Adrenal gland (tissue), 5 donors: ENCODE data around the gene PPTC7.

Experiments used
- CTCF ChIP-seq, 6 experiments: fragments of 450-650 bp in 4 of 6; fragments of 200-600 bp in 2 of 6; sonication (generic) in 1 of 6; IDR thresholded peaks; 1 replicate in 5 of 6; 2 replicates in 1 of 6; pipeline versions ENCODE4 v1.5.1 to v1.8.0; 2016 to 2021; ENCODE audit warnings: antibody characterized with exemption in 6 of 6, mild to moderate bottlenecking in 2 of 6, moderate library complexity in 1 of 6
- POLR2A ChIP-seq, 2 donors: fragments of 450-650 bp; IDR thresholded peaks; one replicate each; pipeline ENCODE4 v1.6.1; 2017; ENCODE audit warnings: antibody characterized with exemption in 2 of 2, mild to moderate bottlenecking in 2 of 2, moderate library complexity in 1 of 2
- donor health status: DM: no; HTN: no; CAD: no.

GRCh38 chr12:110566993-110567392, 16.1 kb downstream of the PPTC7 start:
- TF ChIP-seq CTCF (IDR thresholded peaks at IDR 0.05) (no peak), POLR2A (IDR thresholded peaks at IDR 0.05) (no peak)
